IMR-90 (cell line): ENCODE measurements around the gene QSOX2. TPM values are rescaled to one million over a fixed set of nuclear protein-coding genes. Genes with fewer than 3 reads are reported as not detected.

Experiments used
- ATAC-seq: fragments of 200-7000 bp; cut with Tn5 transposase; 2 replicates; pipeline ENCODE4 v1.9.1; 2020; ENCODE audit warnings: low read depth, mild to moderate bottlenecking, moderate library complexity
- BruUV-seq: library from RNA; stranded (reverse); fragments of 400-500 nt; replicated peaks from 2 replicates; lab custom pipeline; 2021; lab: Mats Ljungman, UMichigan
- CTCF ChIA-PET: fragments of 300-600 bp; formaldehyde crosslinking; extraction: SDS; loops from one replicate; lab custom pipeline; 2021; ENCODE audit warnings: antibody characterized with exemption; lab: Yijun Ruan, JAX
- POLR2A ChIA-PET: fragments of 300-600 bp; sonication (Branson Sonifier 250); formaldehyde crosslinking; loops from one replicate; lab custom pipeline; 2022; ENCODE audit warnings: antibody characterized with exemption; ENCODE audit not compliant: unreplicated experiment; lab: Charles Lee
- DNase-seq: peaks from one replicate; pipeline ENCODE4 v3.0.0; 2013
- H2AFZ ChIP-seq: replicated peaks from 2 replicates; pipeline ENCODE3; 2013; ENCODE audit warnings: low read length, mild to moderate bottlenecking; ENCODE audit not compliant: poor library complexity
- H2AK5ac ChIP-seq: 2 replicates; pipeline ENCODE4 v1.6.1; 2013; ENCODE audit warnings: low read depth, low read length, inconsistent platforms
- H2AK9ac ChIP-seq: replicated peaks from 2 replicates; pipeline ENCODE3; 2013; ENCODE audit warnings: mild to moderate bottlenecking, low read depth, low read length, moderate library complexity; ENCODE audit not compliant: poor library complexity
- H2BK120ac ChIP-seq: 2 replicates; pipeline ENCODE4 v1.6.1; 2013; ENCODE audit warnings: low read depth, low read length, inconsistent platforms
- H2BK15ac ChIP-seq: 3 replicates; pipeline ENCODE4 v1.6.1; 2013; ENCODE audit warnings: low read depth, low read length, inconsistent platforms
- H2BK20ac ChIP-seq: 2 replicates; pipeline ENCODE4 v1.6.1; 2013; ENCODE audit warnings: low read depth, mild to moderate bottlenecking, inconsistent platforms, low read length, moderate library complexity
- H2BK5ac ChIP-seq: 2 replicates; pipeline ENCODE4 v1.6.1; 2013; ENCODE audit warnings: mild to moderate bottlenecking, low read depth, low read length, inconsistent platforms; ENCODE audit not compliant: poor library complexity, severe bottlenecking
- H3K14ac ChIP-seq: replicated peaks from 2 replicates; pipeline ENCODE4 v1.6.1; 2013; ENCODE audit warnings: low read depth, low read length, inconsistent platforms
- H3K18ac ChIP-seq: 2 replicates; pipeline ENCODE4 v1.6.1; 2013; ENCODE audit warnings: low read depth, low read length, control low read depth
- H3K23ac ChIP-seq: 2 replicates; pipeline ENCODE4 v1.6.1; 2013; ENCODE audit warnings: low read depth, low read length, inconsistent platforms
- H3K27ac ChIP-seq: 2 replicates; pipeline ENCODE4 v1.5.1; 2013; ENCODE audit warnings: mild to moderate bottlenecking, control low read depth, low read length; ENCODE audit not compliant: insufficient read depth
- H3K27me3 ChIP-seq: 2 replicates; pipeline ENCODE4 v1.6.1; 2013; ENCODE audit warnings: low read length; ENCODE audit not compliant: control insufficient read depth, insufficient read depth
- H3K36me3 ChIP-seq: 2 replicates; pipeline ENCODE4 v1.6.1; 2013; ENCODE audit warnings: low read length, mixed read lengths; ENCODE audit not compliant: control insufficient read depth, insufficient read depth
- H3K4ac ChIP-seq: 2 replicates; pipeline ENCODE4 v1.6.1; 2013; ENCODE audit warnings: low read depth, low read length, inconsistent platforms
- H3K4me1 ChIP-seq: 2 replicates; pipeline ENCODE4 v1.6.1; 2013; ENCODE audit warnings: low read length, mixed read lengths; ENCODE audit not compliant: control insufficient read depth, insufficient read depth
- H3K4me2 ChIP-seq: 2 replicates; pipeline ENCODE4 v1.6.1; 2013; ENCODE audit warnings: low read depth, mild to moderate bottlenecking, control low read depth, low read length, moderate library complexity
- H3K4me3 ChIP-seq: 2 replicates; pipeline ENCODE4 v1.5.1; 2013; ENCODE audit warnings: low read depth, mild to moderate bottlenecking, control low read depth, low read length, moderate library complexity; ENCODE audit not compliant: insufficient read depth
- H3K56ac ChIP-seq: 2 replicates; pipeline ENCODE4 v1.6.1; 2013; ENCODE audit warnings: low read length, inconsistent platforms; ENCODE audit not compliant: insufficient read depth; ENCODE audit errors: extremely low read depth
- H3K79me1 ChIP-seq, 2 experiments: 2 replicates each; pipeline ENCODE4 v1.6.1; 2013; ENCODE audit warnings: low read length in 2 of 2, inconsistent platforms in 1 of 2, low read depth in 1 of 2
- H3K9ac ChIP-seq: 2 replicates; pipeline ENCODE4 v1.6.1; 2013; ENCODE audit warnings: low read depth, low read length, control low read depth
- H3K9me1 ChIP-seq: 2 replicates; pipeline ENCODE4 v1.6.1; 2013; ENCODE audit warnings: low read length, inconsistent platforms; ENCODE audit not compliant: insufficient read depth
- H3K9me3 ChIP-seq: 2 replicates; pipeline ENCODE4 v1.6.1; 2013; ENCODE audit warnings: low read length; ENCODE audit not compliant: control insufficient read depth, insufficient read depth
- H4K20me1 ChIP-seq: 2 replicates; pipeline ENCODE4 v1.6.1; 2013; ENCODE audit warnings: low read length, inconsistent platforms; ENCODE audit not compliant: insufficient read depth
- H4K5ac ChIP-seq: 2 replicates; pipeline ENCODE4 v1.6.1; 2013; ENCODE audit warnings: mild to moderate bottlenecking, low read depth, low read length, control low read depth
- H4K8ac ChIP-seq, 2 experiments: 2 replicates each; pipeline ENCODE4 v1.6.1; 2013; ENCODE audit warnings: low read depth in 2 of 2, low read length in 2 of 2, control low read depth in 1 of 2, inconsistent platforms in 1 of 2
- H4K91ac ChIP-seq: 2 replicates; pipeline ENCODE4 v1.6.1; 2013; ENCODE audit warnings: low read depth, low read length, inconsistent platforms; ENCODE audit not compliant: insufficient read depth
- BHLHE40 ChIP-seq: fragments of 150-350 bp; IDR thresholded peaks from 2 replicates; pipeline ENCODE4 v1.6.1; 2016; ENCODE audit warnings: mild to moderate bottlenecking, low read depth, low read length
- CHD1 ChIP-seq: IDR thresholded peaks from 2 replicates; pipeline ENCODE4 v1.6.1; 2012; ENCODE audit warnings: low read depth, low read length, improper control_type of control experiment
- ELK1 ChIP-seq: fragments of 150-350 bp; IDR thresholded peaks from 2 replicates; pipeline ENCODE4 v1.6.1; 2016; ENCODE audit warnings: low read depth, mild to moderate bottlenecking, low read length, moderate library complexity, borderline replicate concordance
- MAZ ChIP-seq: IDR thresholded peaks from 2 replicates; pipeline ENCODE4 v1.6.1; 2012; ENCODE audit warnings: low read depth, mild to moderate bottlenecking, low read length, improper control_type of control experiment, moderate library complexity, borderline replicate concordance
- MXI1 ChIP-seq: IDR thresholded peaks from 2 replicates; pipeline ENCODE4 v1.6.1; 2012; ENCODE audit warnings: low read depth, mild to moderate bottlenecking, low read length, moderate library complexity, borderline replicate concordance
- NFE2L2 ChIP-seq: fragments of 150-350 bp; IDR thresholded peaks from 2 replicates; pipeline ENCODE4 v1.6.1; 2016; ENCODE audit warnings: low read depth, mild to moderate bottlenecking, low read length
- RAD21 ChIP-seq: IDR thresholded peaks from 2 replicates; pipeline ENCODE4 v1.6.1; 2012; ENCODE audit warnings: low read length, improper control_type of control experiment
- RCOR1 ChIP-seq: IDR thresholded peaks from 2 replicates; pipeline ENCODE4 v1.6.1; 2012; ENCODE audit warnings: mild to moderate bottlenecking, low read length, improper control_type of control experiment; ENCODE audit not compliant: insufficient replicate concordance
- USF2 ChIP-seq: fragments of 150-350 bp; IDR thresholded peaks from 2 replicates; pipeline ENCODE4 v1.6.1; 2017; ENCODE audit warnings: mild to moderate bottlenecking, antibody characterized with exemption, low read length, low read depth
- WGBS, 2 experiments: methylation state at CpG; one replicate each; pipeline versions ENCODE4 v1.1.5 to v1.1.7; 2013; ENCODE audit warnings: missing lambda C conversion rate in 2 of 2; ENCODE audit not compliant: insufficient read length in 1 of 2; ENCODE audit errors: extremely low coverage in 2 of 2; 5-methylcytosine and 5-hydroxymethylcytosine counted together
- dilution Hi-C: fragments of 300-500 bp; cut with HindIII; formaldehyde crosslinking; loops from one replicate; pipeline ENCODE4 v1.14.3; 2018; ENCODE audit warnings: low sequenced_read_pairs; ENCODE audit not compliant: unreplicated experiment
- in situ Hi-C: fragments of 300-500 bp; cut with MboI; formaldehyde crosslinking; loops from 3 replicates; pipeline ENCODE4 v1.14.3; 2019; ENCODE audit warnings: low sequenced_read_pairs, inconsistent platforms, mixed read lengths
- intact Hi-C: fragments of 100-400 bp; cut with micrococcal nuclease; formaldehyde crosslinking; loops from 2 replicates; pipeline ENCODE4 v1.10.0; 2022
- polyA plus RNA-seq, 3 experiments: library from polyadenylated mRNA; depleted of rRNA; stranded (reverse); fragments of >200 nt; gene quantifications; 2 replicates each; pipeline ENCODE4 v1.2.3, GENCODE V29; 2012; ENCODE audit warnings: low replicate concordance in 1 of 3
- total RNA-seq: library from RNA; depleted of rRNA; stranded (reverse); fragments of >200 nt; gene quantifications from 2 replicates; pipeline ENCODE4 v1.2.3, GENCODE V29; 2012

Gene QSOX2
- total and polyA plus RNA-seq, 2 of the 4 experiments (the other 2 are of a cell fraction): 5.9 to 12.9 TPM

- Histone ChIP-seq H3K56ac (no peak overlapping the region), H3K18ac (no peak overlapping the region), H3K27me3 (peaks cover 69% of the 10 kb centered on the region), H3K4me1 (no peaks in the 10 kb centered on the region), H2BK15ac (no peak overlapping the region), H2BK5ac (no peak overlapping the region), H4K8ac (no peak overlapping the region), H3K36me3 (no peaks in the 10 kb centered on the region), H2AFZ (no peak overlapping the region), H4K20me1 (0 out of 2 replicates have a peak, but pooled peaks cover 5% of the 10 kb centered on the region), H3K14ac (no peak overlapping the region), H4K91ac (no peak overlapping the region), H2AK5ac (no peak overlapping the region), H2BK120ac (no peak overlapping the region), H2AK9ac (no peak overlapping the region), H3K27ac (no peak overlapping the region), H3K4me3 (no peak overlapping the region), H4K5ac (no peak overlapping the region), H3K79me1 (no peaks in the 10 kb centered on the region), H3K23ac (no peak overlapping the region), H2BK20ac (no peak overlapping the region), H3K9me3 (no peaks in the 10 kb centered on the region), H3K9me1 (no peaks in the 10 kb centered on the region), H3K4ac (no peak overlapping the region), H3K9ac (no peak overlapping the region), H3K4me2 (no peak overlapping the region)
- TF ChIP-seq USF2 (no peak), CHD1 (no peak), ELK1 (no peak), NFE2L2 (no peak), BHLHE40 (no peak), RCOR1 (no peak), MAZ (no peak), RAD21 (no peak), MXI1 (no peak)
- ChIA-PET CTCF (no interaction called here), POLR2A (no interaction called here)
- ATAC-seq (no peak), DNase-seq (no peak)
- intact Hi-C loops (no loop called here), in situ Hi-C loops (no loop called here), dilution Hi-C loops (no loop called here)
- BruUV-seq: no TSS peak
- WGBS, 2 experiments: 62% methylated on average over 20 of the region's 32 CpGs; no CpG with 5 or more reads in 1 of the 2 experiments
These were observed 59.8 kb downstream of the QSOX2 start for GRCh38 chr9:136185596-136186366.
